ENCODE measurements around the gene SYT1.

Gene SYT1

DNA sequence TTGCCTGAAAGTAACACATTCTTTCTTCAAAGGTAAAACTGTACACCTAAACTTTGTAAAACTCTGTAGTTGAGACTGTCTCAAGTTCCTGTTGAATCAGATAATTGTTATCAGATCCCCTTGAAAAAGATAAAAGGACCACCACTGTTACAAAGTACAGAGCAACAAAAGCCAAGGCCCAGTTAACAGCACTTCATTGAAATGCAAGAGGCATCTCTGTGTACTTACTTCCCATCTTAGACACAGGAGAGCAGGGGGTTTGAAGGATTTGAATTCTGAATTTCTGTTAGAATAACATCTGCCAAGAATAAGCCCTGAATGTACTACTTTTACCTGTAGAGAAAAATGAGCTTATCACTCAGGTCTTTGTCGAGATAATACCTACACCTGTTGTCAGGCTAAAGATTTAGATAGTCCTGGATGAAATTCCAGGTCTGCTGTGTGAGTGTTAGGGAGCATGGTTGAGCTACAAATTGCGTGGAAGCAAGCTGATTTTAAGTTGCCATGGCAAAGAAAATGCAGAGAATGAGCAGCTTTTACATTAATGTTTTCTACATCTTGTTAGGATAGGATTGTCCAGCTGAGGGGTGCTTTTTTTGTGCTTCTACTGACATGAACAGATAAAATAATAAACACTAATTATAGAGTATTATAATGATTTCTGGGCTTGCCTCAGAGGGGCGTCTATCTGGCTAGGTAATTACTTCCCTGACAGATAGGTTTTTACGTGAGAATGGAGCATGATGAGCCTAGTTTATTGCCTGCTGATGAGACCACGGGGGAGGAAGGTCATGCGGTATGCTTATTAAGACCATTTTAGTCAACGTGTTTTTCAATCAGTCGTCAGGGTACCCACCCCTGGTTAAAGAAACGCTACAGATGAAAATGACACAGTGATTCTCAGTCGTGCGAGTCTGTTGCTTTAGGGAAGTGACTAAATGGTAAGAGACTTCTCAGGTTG is 517.0 kb downstream of the SYT1 start (continued):
- TF ChIP-seq, protein P1, sequence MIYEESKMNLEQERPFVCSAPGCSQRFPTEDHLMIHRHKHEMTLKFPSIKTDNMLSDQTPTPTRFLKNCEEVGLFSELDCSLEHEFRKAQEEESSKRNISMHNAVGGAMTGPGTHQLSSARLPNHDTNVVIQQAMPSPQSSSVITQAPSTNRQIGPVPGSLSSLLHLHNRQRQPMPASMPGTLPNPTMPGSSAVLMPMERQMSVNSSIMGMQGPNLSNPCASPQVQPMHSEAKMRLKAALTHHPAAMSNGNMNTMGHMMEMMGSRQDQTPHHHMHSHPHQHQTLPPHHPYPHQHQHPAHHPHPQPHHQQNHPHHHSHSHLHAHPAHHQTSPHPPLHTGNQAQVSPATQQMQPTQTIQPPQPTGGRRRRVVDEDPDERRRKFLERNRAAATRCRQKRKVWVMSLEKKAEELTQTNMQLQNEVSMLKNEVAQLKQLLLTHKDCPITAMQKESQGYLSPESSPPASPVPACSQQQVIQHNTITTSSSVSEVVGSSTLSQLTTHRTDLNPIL (CRISPR knock-in tag; IDR thresholded peaks at IDR 0.05; ENCODE audit: low read depth): no peak
- TF ChIP-seq, protein P2, sequence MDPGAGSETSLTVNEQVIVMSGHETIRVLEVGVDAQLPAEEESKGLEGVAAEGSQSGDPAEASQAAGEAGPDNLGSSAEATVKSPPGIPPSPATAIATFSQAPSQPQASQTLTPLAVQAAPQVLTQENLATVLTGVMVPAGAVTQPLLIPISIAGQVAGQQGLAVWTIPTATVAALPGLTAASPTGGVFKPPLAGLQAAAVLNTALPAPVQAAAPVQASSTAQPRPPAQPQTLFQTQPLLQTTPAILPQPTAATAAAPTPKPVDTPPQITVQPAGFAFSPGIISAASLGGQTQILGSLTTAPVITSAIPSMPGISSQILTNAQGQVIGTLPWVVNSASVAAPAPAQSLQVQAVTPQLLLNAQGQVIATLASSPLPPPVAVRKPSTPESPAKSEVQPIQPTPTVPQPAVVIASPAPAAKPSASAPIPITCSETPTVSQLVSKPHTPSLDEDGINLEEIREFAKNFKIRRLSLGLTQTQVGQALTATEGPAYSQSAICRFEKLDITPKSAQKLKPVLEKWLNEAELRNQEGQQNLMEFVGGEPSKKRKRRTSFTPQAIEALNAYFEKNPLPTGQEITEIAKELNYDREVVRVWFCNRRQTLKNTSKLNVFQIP (CRISPR knock-in tag; IDR thresholded peaks at IDR 0.05; ENCODE audit: borderline replicate concordance, low read depth): no peak

DNA sequence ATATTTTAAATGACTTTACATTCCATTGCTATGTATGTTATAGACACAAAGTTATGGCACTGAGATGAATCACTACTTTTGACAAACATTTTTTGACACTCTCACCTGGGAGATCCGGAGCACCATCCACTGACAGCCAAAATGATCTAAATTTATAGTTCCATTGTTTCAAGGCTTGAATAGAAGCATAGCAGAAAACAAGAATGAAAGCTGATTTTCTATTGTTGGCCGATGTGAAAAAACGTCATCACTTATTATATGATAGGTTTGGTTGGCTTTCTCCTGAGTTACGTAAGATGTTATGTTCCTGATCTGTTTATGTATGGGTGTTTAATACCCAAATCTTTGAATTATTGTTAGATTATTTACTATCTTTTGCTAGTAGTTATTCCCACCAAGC is 520.0 kb downstream of the SYT1 start:
- TF ChIP-seq PPARA (CRISPR knock-in tag; IDR thresholded peaks at IDR 0.05; ENCODE audit: borderline replicate concordance) (no peak), TCF4 (CRISPR knock-in tag; IDR thresholded peaks at IDR 0.05; ENCODE audit: borderline replicate concordance) (no peak), ZNF8 (CRISPR knock-in tag; IDR thresholded peaks at IDR 0.05) (no peak), ZC3H10 (CRISPR knock-in tag; IDR thresholded peaks at IDR 0.05) (no peak), BACH2 (CRISPR knock-in tag; IDR thresholded peaks at IDR 0.05; ENCODE audit: borderline replicate concordance) (no peak), SNAI2 (CRISPR knock-in tag; IDR thresholded peaks at IDR 0.05) (no peak), RARB (CRISPR knock-in tag; IDR thresholded peaks at IDR 0.05) (no peak), ISL1 (CRISPR knock-in tag; IDR thresholded peaks at IDR 0.05) (no peak), CSRNP3 (CRISPR knock-in tag; IDR thresholded peaks at IDR 0.05) (no peak), OSR1 (CRISPR knock-in tag; IDR thresholded peaks at IDR 0.05) (no peak), ARNTL (CRISPR knock-in tag; IDR thresholded peaks at IDR 0.05; ENCODE audit: borderline replicate concordance, low read depth) (no peak), ZNF565 (CRISPR knock-in tag; conservative IDR thresholded peaks at IDR 0.05; ENCODE audit: low read depth) (no peak), ZNF70 (CRISPR knock-in tag; IDR thresholded peaks at IDR 0.05) (no peak), ZFP3 (CRISPR knock-in tag; IDR thresholded peaks at IDR 0.05) (no peak), ESRRG (CRISPR knock-in tag; IDR thresholded peaks at IDR 0.05) (no peak)
- TF ChIP-seq, protein P1 (CRISPR knock-in tag; IDR thresholded peaks at IDR 0.05; ENCODE audit: low read depth): no peak
- TF ChIP-seq, protein P2 (CRISPR knock-in tag; IDR thresholded peaks at IDR 0.05; ENCODE audit: borderline replicate concordance, low read depth): no peak
- no peak for ATAC-seq

DNA sequence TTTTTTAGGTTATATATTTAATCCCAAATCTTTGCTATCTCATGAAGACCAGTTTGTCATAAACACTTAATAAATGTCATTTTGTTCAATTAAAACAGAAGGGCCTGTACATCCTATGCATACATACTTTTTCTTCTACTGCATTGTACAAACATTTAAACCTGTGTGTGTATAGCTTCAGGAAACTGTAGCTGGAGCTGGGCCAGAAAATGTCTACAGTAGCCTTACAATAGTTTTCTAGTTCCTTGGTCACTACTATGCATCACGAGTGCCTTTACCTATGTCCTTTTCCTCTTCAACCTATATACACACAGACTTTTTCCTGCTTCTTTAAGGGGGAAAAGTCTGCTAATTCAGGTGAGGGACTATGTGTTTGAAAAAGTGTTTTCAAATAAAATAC is 523.4 kb downstream of the SYT1 start:
- TF ChIP-seq ZNF70 (CRISPR knock-in tag; IDR thresholded peaks at IDR 0.05): no peak
- TF ChIP-seq ZFP30 (CRISPR knock-in tag; IDR thresholded peaks at IDR 0.05): no peak
- no peak for TF ChIP-seq ESRRG (CRISPR knock-in tag; IDR thresholded peaks at IDR 0.05)
- TF ChIP-seq GLIS3 (CRISPR knock-in tag; IDR thresholded peaks at IDR 0.05): no peak
- no peak for TF ChIP-seq OSR1 (CRISPR knock-in tag; IDR thresholded peaks at IDR 0.05)
- TF ChIP-seq ZNF8 (CRISPR knock-in tag; IDR thresholded peaks at IDR 0.05): no peak
- TF ChIP-seq BACH2 (CRISPR knock-in tag; IDR thresholded peaks at IDR 0.05; ENCODE audit: borderline replicate concordance): no peak
- no peak for TF ChIP-seq RARB (CRISPR knock-in tag; IDR thresholded peaks at IDR 0.05)
- TF ChIP-seq CSRNP3 (CRISPR knock-in tag; IDR thresholded peaks at IDR 0.05): no peak
- TF ChIP-seq ZC3H10 (CRISPR knock-in tag; IDR thresholded peaks at IDR 0.05): no peak
- TF ChIP-seq, protein P1 (CRISPR knock-in tag; IDR thresholded peaks at IDR 0.05; ENCODE audit: low read depth): no peak
- TF ChIP-seq, protein P2 (CRISPR knock-in tag; IDR thresholded peaks at IDR 0.05; ENCODE audit: borderline replicate concordance, low read depth): no peak
- no peak for TF ChIP-seq SNAI2 (CRISPR knock-in tag; IDR thresholded peaks at IDR 0.05)
- no peak for TF ChIP-seq TOX (CRISPR knock-in tag; IDR thresholded peaks at IDR 0.05; ENCODE audit: borderline replicate concordance)
- ATAC-seq: no peak

Measured in SK-N-SH treated with all-trans-retinoic acid at 6 μM for 48 hours (cell line).